H9 (cell line): ENCODE results near the gene RBKS. TPM values are rescaled to one million over a fixed set of nuclear protein-coding genes. Genes with fewer than 3 reads are reported as not detected.

Experiments used
- DNase-seq: peaks from one replicate; pipeline ENCODE4 v3.0.0-alpha.2; 2017
- H2AFZ ChIP-seq: one replicate; pipeline ENCODE4 v1.6.1; 2013; ENCODE audit warnings: mild to moderate bottlenecking, low read length, control low read depth, moderate library complexity
- H2AK5ac ChIP-seq: 2 replicates; pipeline ENCODE4 v1.6.1; 2013; ENCODE audit warnings: low read length, control low read depth, mixed read lengths; ENCODE audit not compliant: insufficient read length
- H2BK120ac ChIP-seq: one replicate; pipeline ENCODE4 v1.6.1; 2013; ENCODE audit warnings: low read depth, mild to moderate bottlenecking, low read length, control low read depth, inconsistent platforms; ENCODE audit not compliant: poor library complexity, severe bottlenecking
- H2BK12ac ChIP-seq: 2 replicates; pipeline ENCODE4 v1.6.1; 2013; ENCODE audit warnings: low read length, control low read depth, mixed read lengths, low read depth; ENCODE audit not compliant: insufficient read length
- H2BK15ac ChIP-seq: 2 replicates; pipeline ENCODE4 v1.6.1; 2013; ENCODE audit warnings: low read depth, low read length, control low read depth
- H2BK20ac ChIP-seq: one replicate; pipeline ENCODE4 v1.6.1; 2013; ENCODE audit warnings: low read depth, mild to moderate bottlenecking, low read length, control low read depth, inconsistent platforms; ENCODE audit not compliant: poor library complexity, severe bottlenecking
- H2BK5ac ChIP-seq: 2 replicates; pipeline ENCODE4 v1.6.1; 2013; ENCODE audit warnings: low read length, control low read depth, mixed read lengths; ENCODE audit not compliant: insufficient read length
- H3K14ac ChIP-seq: 2 replicates; pipeline ENCODE4 v1.6.1; 2013; ENCODE audit warnings: low read length, control low read depth; ENCODE audit not compliant: insufficient read depth
- H3K18ac ChIP-seq: 2 replicates; pipeline ENCODE4 v1.6.1; 2013; ENCODE audit warnings: low read depth, mild to moderate bottlenecking, mixed read lengths, low read length, control low read depth; ENCODE audit not compliant: insufficient read length
- H3K23ac ChIP-seq: 2 replicates; pipeline ENCODE4 v1.6.1; 2013; ENCODE audit warnings: low read length, control low read depth, mixed read lengths, low read depth; ENCODE audit not compliant: insufficient read length
- H3K23me2 ChIP-seq: 2 replicates; pipeline ENCODE4 v1.6.1; 2013; ENCODE audit warnings: low read depth, mild to moderate bottlenecking, mixed read lengths, low read length, control low read depth; ENCODE audit not compliant: insufficient read length, poor library complexity, severe bottlenecking
- H3K27ac ChIP-seq: 2 replicates; pipeline ENCODE4 v1.5.1; 2013; ENCODE audit warnings: low read length, control low read depth, mixed read lengths, low read depth; ENCODE audit not compliant: insufficient read length
- H3K27me3 ChIP-seq: 2 replicates; pipeline ENCODE4 v1.6.1; 2013; ENCODE audit warnings: low read length, control low read depth, inconsistent platforms; ENCODE audit not compliant: insufficient read depth
- H3K4ac ChIP-seq: 2 replicates; pipeline ENCODE4 v1.6.1; 2013; ENCODE audit warnings: low read depth, mild to moderate bottlenecking, control low read depth, inconsistent platforms, low read length, moderate library complexity
- H3K4me1 ChIP-seq: 2 replicates; pipeline ENCODE4 v1.6.1; 2013; ENCODE audit warnings: low read length, control low read depth, inconsistent platforms; ENCODE audit not compliant: insufficient read depth
- H3K4me2 ChIP-seq: 2 replicates; pipeline ENCODE4 v1.6.1; 2013; ENCODE audit warnings: low read length, control low read depth, mixed read lengths; ENCODE audit not compliant: insufficient read length, insufficient read depth
- H3K56ac ChIP-seq: 2 replicates; pipeline ENCODE4 v1.6.1; 2013; ENCODE audit warnings: low read depth, mild to moderate bottlenecking, mixed read lengths, low read length, control low read depth; ENCODE audit not compliant: insufficient read length
- H3K79me1 ChIP-seq: 2 replicates; pipeline ENCODE4 v1.6.1; 2013; ENCODE audit warnings: low read depth, mild to moderate bottlenecking, moderate library complexity, low read length, control low read depth, inconsistent platforms; ENCODE audit not compliant: insufficient read depth, poor library complexity, severe bottlenecking
- H3K79me2 ChIP-seq: 2 replicates; pipeline ENCODE4 v1.6.1; 2013; ENCODE audit warnings: low read length, control low read depth, inconsistent platforms; ENCODE audit not compliant: insufficient read depth
- H3K9ac ChIP-seq: 2 replicates; pipeline ENCODE4 v1.6.1; 2013; ENCODE audit warnings: low read length, control low read depth, mixed read lengths; ENCODE audit not compliant: insufficient read length; ENCODE audit errors: extremely low read depth
- H3K9me3 ChIP-seq: one replicate; pipeline ENCODE4 v1.6.1; 2013; ENCODE audit warnings: low read depth, low read length, inconsistent platforms; ENCODE audit not compliant: control insufficient read depth
- H3T11ph ChIP-seq: one replicate; pipeline ENCODE4 v1.6.1; 2013; ENCODE audit warnings: mild to moderate bottlenecking, low read length, control low read depth, inconsistent platforms
- H4K20me1 ChIP-seq: one replicate; pipeline ENCODE4 v1.6.1; 2013; ENCODE audit not compliant: control insufficient read depth, insufficient read length, insufficient read depth
- H4K5ac ChIP-seq: 2 replicates; pipeline ENCODE4 v1.6.1; 2013; ENCODE audit warnings: low read depth, mild to moderate bottlenecking, mixed read lengths, low read length, control low read depth; ENCODE audit not compliant: insufficient read length
- H4K8ac ChIP-seq: replicated peaks from 2 replicates; pipeline ENCODE4 v1.6.1; 2013; ENCODE audit warnings: low read length, control low read depth, mixed read lengths, low read depth; ENCODE audit not compliant: insufficient read length
- H4K91ac ChIP-seq: 2 replicates; pipeline ENCODE4 v1.6.1; 2013; ENCODE audit warnings: low read depth, mild to moderate bottlenecking, moderate library complexity, mixed read lengths, low read length, control low read depth; ENCODE audit not compliant: insufficient read length
- H3K27ac Mint-ChIP-seq, 3 experiments: 2 replicates in 2 of 3; 3 replicates in 1 of 3; pipeline ENCODE4 v1.8.0; 2020 to 2021; ENCODE audit warnings: mixed read lengths in 3 of 3, mild to moderate bottlenecking in 1 of 3, moderate library complexity in 1 of 3
- H3K27me3 Mint-ChIP-seq: 2 replicates; pipeline ENCODE4 v1.8.0; 2021; ENCODE audit warnings: low read depth, mild to moderate bottlenecking, moderate library complexity, mixed read lengths
- H3K36me3 Mint-ChIP-seq, 3 experiments: 2 replicates in 2 of 3; 3 replicates in 1 of 3; pipeline ENCODE4 v1.8.0; 2020 to 2021; ENCODE audit warnings: low read depth in 3 of 3, mixed read lengths in 3 of 3; ENCODE audit not compliant: insufficient read depth in 1 of 3
- H3K4me1 Mint-ChIP-seq, 2 experiments: 2 replicates each; pipeline ENCODE4 v1.8.0; 2020; ENCODE audit warnings: mixed read lengths in 2 of 2
- H3K4me3 Mint-ChIP-seq, 2 experiments: 2 replicates in 1 of 2; 3 replicates in 1 of 2; pipeline ENCODE4 v1.8.0; 2020 to 2021; ENCODE audit warnings: mild to moderate bottlenecking in 2 of 2, mixed read lengths in 2 of 2, moderate library complexity in 1 of 2
- H3K9me3 Mint-ChIP-seq, 2 experiments: 2 replicates in 1 of 2; 3 replicates in 1 of 2; pipeline ENCODE4 v1.8.0; 2020; ENCODE audit warnings: mild to moderate bottlenecking in 2 of 2, mixed read lengths in 2 of 2, moderate library complexity in 1 of 2
- WGBS: extraction: QIAGEN DNeasy Blood & Tissue Kit; methylation state at CpG from one replicate; pipeline ENCODE4 v1.1.7; 2013; ENCODE audit warnings: missing lambda C conversion rate, low lambda C conversion rate, mixed read lengths; ENCODE audit not compliant: insufficient read length; ENCODE audit errors: extremely low coverage; 5-methylcytosine and 5-hydroxymethylcytosine counted together
- total RNA-seq: library from RNA; stranded (reverse); gene quantifications from 2 replicates; pipeline ENCODE4 v1.2.1, GENCODE V29; 2021
- TF ChIP-seq, protein P1 (sequence below): fragments of 200-600 bp; sonication (generic); conservative IDR thresholded peaks from 3 replicates; pipeline ENCODE4 v1.8.0; 2021; ENCODE audit warnings: antibody characterized with exemption, mild to moderate bottlenecking

The RBKS gene
- total RNA-seq, 1 experiment from 2014 or later, result 2.3 TPM

DNA sequence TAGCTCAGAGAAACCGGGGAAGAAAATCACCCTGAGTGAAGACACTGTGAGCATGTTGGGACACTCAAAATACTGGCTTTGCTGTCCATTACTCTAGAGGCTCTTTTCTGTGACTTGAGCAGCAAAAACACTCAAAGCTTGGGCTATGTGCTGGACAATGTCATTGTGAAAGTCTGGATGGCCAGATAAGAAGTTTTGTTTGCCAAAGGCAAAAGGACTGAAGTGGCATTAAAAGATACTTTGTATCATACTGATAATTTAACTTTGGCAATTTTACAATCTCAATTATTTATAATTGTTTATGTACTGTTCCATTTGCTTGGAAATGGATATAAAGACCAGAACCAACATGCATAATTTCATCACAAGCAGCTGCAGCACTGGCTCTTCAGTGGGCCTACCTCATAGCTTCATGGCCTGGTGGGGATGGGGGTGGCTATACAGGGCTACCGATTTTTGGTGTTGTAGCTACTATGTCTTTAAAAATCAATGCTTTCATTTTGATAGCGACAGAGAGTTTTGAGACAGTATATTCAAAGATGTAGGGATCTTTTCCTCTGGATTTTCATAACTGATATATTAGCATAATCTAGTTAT, 51.1 kb downstream of the RBKS start:
- no peak overlapping the region for H2BK15ac ChIP-seq
- H3K79me1 ChIP-seq, result no peaks in the 10 kb centered on the region
- no peaks in the 10 kb centered on the region for H3K4me1 ChIP-seq
- no peaks in the 10 kb centered on the region for H3K9me3 ChIP-seq
- no peak overlapping the region for H3K56ac ChIP-seq
- H3T11ph ChIP-seq, result no peak overlapping the region
- H3K4me3 Mint-ChIP-seq, result no peak overlapping the region
- no peak overlapping the region for H4K91ac ChIP-seq
- H3K23ac ChIP-seq, result no peak overlapping the region
- no peak overlapping the region for H2AK5ac ChIP-seq
- no peak overlapping the region for H3K18ac ChIP-seq
- no peak overlapping the region for H3K27ac Mint-ChIP-seq
- H3K27ac ChIP-seq, result no peak overlapping the region
- H2AFZ ChIP-seq, result no peak overlapping the region
- no peaks in the 10 kb centered on the region for H3K79me2 ChIP-seq
- no peak overlapping the region for H3K9ac ChIP-seq
- H2BK20ac ChIP-seq, result no peak overlapping the region
- no peak for DNase-seq
- no peak overlapping the region for H2BK5ac ChIP-seq
- no peak overlapping the region for H4K5ac ChIP-seq
- H3K4me2 ChIP-seq, result no peak overlapping the region
- no CpG with 5 or more reads among the region's 3 CpGs for WGBS
- no peaks in the 10 kb centered on the region; a peak in 1 of 5 replicates for H3K9me3 Mint-ChIP-seq
- H2BK12ac ChIP-seq, result no peak overlapping the region
- no peak overlapping the region for H4K8ac ChIP-seq
- H4K20me1 ChIP-seq, result no peaks in the 10 kb centered on the region
- no peaks in the 10 kb centered on the region for H3K27me3 ChIP-seq
- TF ChIP-seq, protein P1, sequence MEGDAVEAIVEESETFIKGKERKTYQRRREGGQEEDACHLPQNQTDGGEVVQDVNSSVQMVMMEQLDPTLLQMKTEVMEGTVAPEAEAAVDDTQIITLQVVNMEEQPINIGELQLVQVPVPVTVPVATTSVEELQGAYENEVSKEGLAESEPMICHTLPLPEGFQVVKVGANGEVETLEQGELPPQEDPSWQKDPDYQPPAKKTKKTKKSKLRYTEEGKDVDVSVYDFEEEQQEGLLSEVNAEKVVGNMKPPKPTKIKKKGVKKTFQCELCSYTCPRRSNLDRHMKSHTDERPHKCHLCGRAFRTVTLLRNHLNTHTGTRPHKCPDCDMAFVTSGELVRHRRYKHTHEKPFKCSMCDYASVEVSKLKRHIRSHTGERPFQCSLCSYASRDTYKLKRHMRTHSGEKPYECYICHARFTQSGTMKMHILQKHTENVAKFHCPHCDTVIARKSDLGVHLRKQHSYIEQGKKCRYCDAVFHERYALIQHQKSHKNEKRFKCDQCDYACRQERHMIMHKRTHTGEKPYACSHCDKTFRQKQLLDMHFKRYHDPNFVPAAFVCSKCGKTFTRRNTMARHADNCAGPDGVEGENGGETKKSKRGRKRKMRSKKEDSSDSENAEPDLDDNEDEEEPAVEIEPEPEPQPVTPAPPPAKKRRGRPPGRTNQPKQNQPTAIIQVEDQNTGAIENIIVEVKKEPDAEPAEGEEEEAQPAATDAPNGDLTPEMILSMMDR, result no peak
- no peak overlapping the region for H2BK120ac ChIP-seq
- H3K4me1 Mint-ChIP-seq, result no peaks in the 10 kb centered on the region
- no peaks in the 10 kb centered on the region for H3K27me3 Mint-ChIP-seq
- H3K4ac ChIP-seq, result no peak overlapping the region
- no peaks in the 10 kb centered on the region for H3K23me2 ChIP-seq
- no peaks in the 10 kb centered on the region for H3K36me3 Mint-ChIP-seq
- no peak overlapping the region for H3K14ac ChIP-seq
